ENCODE data around the gene CALCOCO2.

DNA sequence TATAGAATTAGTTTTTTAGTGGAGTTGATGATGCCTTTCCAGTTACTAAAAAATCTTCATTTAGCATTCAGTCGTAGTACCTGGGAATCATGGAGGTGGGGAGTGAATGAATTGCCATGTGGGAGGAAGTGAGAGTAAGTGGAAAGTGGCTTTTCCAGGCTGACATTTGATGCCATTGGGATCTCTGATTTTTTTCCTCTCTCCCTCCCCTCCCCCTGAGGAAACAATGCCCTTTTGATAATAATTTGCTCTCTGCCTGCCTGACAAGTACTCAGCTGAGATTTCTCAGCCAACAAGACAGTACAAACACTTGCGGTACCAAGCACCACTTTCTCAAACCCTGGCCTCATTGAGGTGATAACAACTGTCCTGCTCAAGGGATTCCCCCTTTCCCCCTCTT is 79.5 kb downstream of the CALCOCO2 start:
- TF ChIP-seq EZH2phosphoT487 (IDR thresholded peaks at IDR 0.05; ENCODE audit: low read depth) = no peak
- TF ChIP-seq, protein P1, sequence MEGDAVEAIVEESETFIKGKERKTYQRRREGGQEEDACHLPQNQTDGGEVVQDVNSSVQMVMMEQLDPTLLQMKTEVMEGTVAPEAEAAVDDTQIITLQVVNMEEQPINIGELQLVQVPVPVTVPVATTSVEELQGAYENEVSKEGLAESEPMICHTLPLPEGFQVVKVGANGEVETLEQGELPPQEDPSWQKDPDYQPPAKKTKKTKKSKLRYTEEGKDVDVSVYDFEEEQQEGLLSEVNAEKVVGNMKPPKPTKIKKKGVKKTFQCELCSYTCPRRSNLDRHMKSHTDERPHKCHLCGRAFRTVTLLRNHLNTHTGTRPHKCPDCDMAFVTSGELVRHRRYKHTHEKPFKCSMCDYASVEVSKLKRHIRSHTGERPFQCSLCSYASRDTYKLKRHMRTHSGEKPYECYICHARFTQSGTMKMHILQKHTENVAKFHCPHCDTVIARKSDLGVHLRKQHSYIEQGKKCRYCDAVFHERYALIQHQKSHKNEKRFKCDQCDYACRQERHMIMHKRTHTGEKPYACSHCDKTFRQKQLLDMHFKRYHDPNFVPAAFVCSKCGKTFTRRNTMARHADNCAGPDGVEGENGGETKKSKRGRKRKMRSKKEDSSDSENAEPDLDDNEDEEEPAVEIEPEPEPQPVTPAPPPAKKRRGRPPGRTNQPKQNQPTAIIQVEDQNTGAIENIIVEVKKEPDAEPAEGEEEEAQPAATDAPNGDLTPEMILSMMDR (IDR thresholded peaks at IDR 0.05; ENCODE audit: low read depth, low read length) = no peak
